ENCODE data around the gene MRPS27. TPM values are rescaled to one million over a fixed set of nuclear protein-coding genes. Genes with fewer than 3 reads are reported as not detected.
A peak's percentile ranks its signal among the peaks of the same experiment; 100 is the strongest.

The MRPS27 gene
- total RNA-seq, 1 experiment from 2014 or later: 61.2 TPM

GRCh38 chr5:72281430-72281763 is 38.6 kb downstream of the MRPS27 start:
- peaks cover 18% of the 10 kb centered on the region for H3K36me3 Mint-ChIP-seq (ENCODE audit: insufficient read depth, unreplicated experiment)
- CTCF ChIA-PET: no interaction called here
- H3K9me3 Mint-ChIP-seq (ENCODE audit: low read depth, unreplicated experiment): no peaks in the 10 kb centered on the region
- peak overlapping the region; percentile 77 for H3K27ac Mint-ChIP-seq (ENCODE audit: unreplicated experiment)
- H3K4me1 Mint-ChIP-seq (ENCODE audit: low read depth, unreplicated experiment): peaks cover 27% of the 10 kb centered on the region
- no peaks in the 10 kb centered on the region for H3K27me3 Mint-ChIP-seq (ENCODE audit: unreplicated experiment)
- no TSS peak for BruUV-seq (replicated peaks)
- intact Hi-C loops (cut with micrococcal nuclease; ENCODE audit: unreplicated experiment): no loop called here
- DNase-seq: no peak
- no peak for TF ChIP-seq CTCF (IDR thresholded peaks at IDR 0.05; ENCODE audit: unreplicated experiment)
- H3K4me3 Mint-ChIP-seq (ENCODE audit: low read depth, unreplicated experiment): no peak overlapping the region

GRCh38 chr5:72280581-72281069 is 39.4 kb downstream of the MRPS27 start:
- Mint-ChIP-seq H3K27ac (ENCODE audit: unreplicated experiment) (peak overlapping the region; percentile 77), H3K36me3 (ENCODE audit: insufficient read depth, unreplicated experiment) (peaks cover 18% of the 10 kb centered on the region), H3K9me3 (ENCODE audit: low read depth, unreplicated experiment) (no peaks in the 10 kb centered on the region), H3K27me3 (ENCODE audit: unreplicated experiment) (no peaks in the 10 kb centered on the region), H3K4me3 (ENCODE audit: low read depth, unreplicated experiment) (no peak overlapping the region), H3K4me1 (ENCODE audit: low read depth, unreplicated experiment) (peaks cover 23% of the 10 kb centered on the region)
- BruUV-seq (replicated peaks): no TSS peak
- intact Hi-C loops (cut with micrococcal nuclease; ENCODE audit: unreplicated experiment): no loop called here
- no peak for TF ChIP-seq CTCF (IDR thresholded peaks at IDR 0.05; ENCODE audit: unreplicated experiment)
- DNase-seq: no peak
- CTCF ChIA-PET: no interaction called here

GRCh38 chr5:72276219-72276752 is 43.8 kb downstream of the MRPS27 start:
- intact Hi-C loops (cut with micrococcal nuclease; ENCODE audit: unreplicated experiment): no loop called here
- Mint-ChIP-seq H3K9me3 (ENCODE audit: low read depth, unreplicated experiment) (no peaks in the 10 kb centered on the region), H3K27me3 (ENCODE audit: unreplicated experiment) (no peaks in the 10 kb centered on the region), H3K27ac (ENCODE audit: unreplicated experiment) (no peak overlapping the region), H3K4me3 (ENCODE audit: low read depth, unreplicated experiment) (no peak overlapping the region), H3K4me1 (ENCODE audit: low read depth, unreplicated experiment) (peaks cover 3% of the 10 kb centered on the region), H3K36me3 (ENCODE audit: insufficient read depth, unreplicated experiment) (peaks cover 8% of the 10 kb centered on the region)
- no peak for DNase-seq
- CTCF ChIA-PET: no interaction called here
- TF ChIP-seq CTCF (IDR thresholded peaks at IDR 0.05; ENCODE audit: unreplicated experiment): no peak
- no TSS peak for BruUV-seq (replicated peaks)

GRCh38 chr5:72273547-72273946 is 46.5 kb downstream of the MRPS27 start:
- CTCF ChIA-PET: no interaction called here
- H3K27me3 Mint-ChIP-seq (ENCODE audit: unreplicated experiment): no peaks in the 10 kb centered on the region
- no peak for DNase-seq
- no peak overlapping the region for H3K4me3 Mint-ChIP-seq (ENCODE audit: low read depth, unreplicated experiment)
- BruUV-seq (replicated peaks): no TSS peak
- intact Hi-C loops (cut with micrococcal nuclease; ENCODE audit: unreplicated experiment): no loop called here
- H3K9me3 Mint-ChIP-seq (ENCODE audit: low read depth, unreplicated experiment): no peaks in the 10 kb centered on the region
- no peak overlapping the region for H3K27ac Mint-ChIP-seq (ENCODE audit: unreplicated experiment)
- no peak for TF ChIP-seq CTCF (IDR thresholded peaks at IDR 0.05; ENCODE audit: unreplicated experiment)
- H3K4me1 Mint-ChIP-seq (ENCODE audit: low read depth, unreplicated experiment): peaks cover 8% of the 10 kb centered on the region
- H3K36me3 Mint-ChIP-seq (ENCODE audit: insufficient read depth, unreplicated experiment): no peaks in the 10 kb centered on the region

Measured in Calu3 (cell line).